ENCODE results near the gene GCSH. TPM values are rescaled to one million over a fixed set of nuclear protein-coding genes. Genes with fewer than 3 reads are reported as not detected.

The GCSH gene
- total and polyA plus RNA-seq, 12 donors, result 10.3 to 80.1 (median 24.6) TPM

DNA sequence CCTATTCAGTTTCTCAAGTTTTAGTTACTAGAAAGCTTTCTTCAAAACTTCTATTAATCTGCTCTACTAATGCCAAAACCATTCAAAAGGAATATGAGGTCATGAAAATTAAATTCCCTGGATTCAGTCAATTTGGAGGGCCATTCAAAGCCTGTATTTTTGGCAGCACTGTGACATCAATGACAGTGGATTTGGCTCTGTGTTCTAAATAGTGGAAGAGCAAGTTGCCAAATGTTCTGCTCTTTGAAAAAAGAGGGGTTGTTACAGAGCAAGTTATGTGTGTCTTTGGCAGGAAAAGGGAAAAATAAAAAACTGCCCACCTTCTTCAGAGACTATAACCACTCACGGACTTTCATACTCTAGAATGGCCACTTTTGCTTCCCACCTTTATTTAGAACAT is 16.0 kb downstream of the GCSH start:
- H3K27me3 ChIP-seq, result no peaks in the 10 kb centered on the region
- intact Hi-C loops (cut with DNase I), result no loop called here
- no peak overlapping the region for H3K27ac ChIP-seq
- no peaks in the 10 kb centered on the region for H3K9me3 ChIP-seq (replicated peaks in 1 of 3)
- WGBS, 4 donors, result 79 to 95% (median 88%) methylated on average over 1 of the region's 1 CpG
- H3K4me3 ChIP-seq, result no peak overlapping the region
- TF ChIP-seq, protein P1, sequence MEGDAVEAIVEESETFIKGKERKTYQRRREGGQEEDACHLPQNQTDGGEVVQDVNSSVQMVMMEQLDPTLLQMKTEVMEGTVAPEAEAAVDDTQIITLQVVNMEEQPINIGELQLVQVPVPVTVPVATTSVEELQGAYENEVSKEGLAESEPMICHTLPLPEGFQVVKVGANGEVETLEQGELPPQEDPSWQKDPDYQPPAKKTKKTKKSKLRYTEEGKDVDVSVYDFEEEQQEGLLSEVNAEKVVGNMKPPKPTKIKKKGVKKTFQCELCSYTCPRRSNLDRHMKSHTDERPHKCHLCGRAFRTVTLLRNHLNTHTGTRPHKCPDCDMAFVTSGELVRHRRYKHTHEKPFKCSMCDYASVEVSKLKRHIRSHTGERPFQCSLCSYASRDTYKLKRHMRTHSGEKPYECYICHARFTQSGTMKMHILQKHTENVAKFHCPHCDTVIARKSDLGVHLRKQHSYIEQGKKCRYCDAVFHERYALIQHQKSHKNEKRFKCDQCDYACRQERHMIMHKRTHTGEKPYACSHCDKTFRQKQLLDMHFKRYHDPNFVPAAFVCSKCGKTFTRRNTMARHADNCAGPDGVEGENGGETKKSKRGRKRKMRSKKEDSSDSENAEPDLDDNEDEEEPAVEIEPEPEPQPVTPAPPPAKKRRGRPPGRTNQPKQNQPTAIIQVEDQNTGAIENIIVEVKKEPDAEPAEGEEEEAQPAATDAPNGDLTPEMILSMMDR (IDR thresholded peaks at IDR 0.05), result no peak
- no peak for TF ChIP-seq POLR2A (IDR thresholded peaks at IDR 0.05)
- DNase-seq, result no peak
- H3K4me1 ChIP-seq (replicated peaks in 1 of 2), result peaks cover 0 to 13% of the 10 kb centered on the region in 2 donors
- H3K36me3 ChIP-seq (replicated peaks in 1 of 2), result no peaks in the 10 kb centered on the region

DNA sequence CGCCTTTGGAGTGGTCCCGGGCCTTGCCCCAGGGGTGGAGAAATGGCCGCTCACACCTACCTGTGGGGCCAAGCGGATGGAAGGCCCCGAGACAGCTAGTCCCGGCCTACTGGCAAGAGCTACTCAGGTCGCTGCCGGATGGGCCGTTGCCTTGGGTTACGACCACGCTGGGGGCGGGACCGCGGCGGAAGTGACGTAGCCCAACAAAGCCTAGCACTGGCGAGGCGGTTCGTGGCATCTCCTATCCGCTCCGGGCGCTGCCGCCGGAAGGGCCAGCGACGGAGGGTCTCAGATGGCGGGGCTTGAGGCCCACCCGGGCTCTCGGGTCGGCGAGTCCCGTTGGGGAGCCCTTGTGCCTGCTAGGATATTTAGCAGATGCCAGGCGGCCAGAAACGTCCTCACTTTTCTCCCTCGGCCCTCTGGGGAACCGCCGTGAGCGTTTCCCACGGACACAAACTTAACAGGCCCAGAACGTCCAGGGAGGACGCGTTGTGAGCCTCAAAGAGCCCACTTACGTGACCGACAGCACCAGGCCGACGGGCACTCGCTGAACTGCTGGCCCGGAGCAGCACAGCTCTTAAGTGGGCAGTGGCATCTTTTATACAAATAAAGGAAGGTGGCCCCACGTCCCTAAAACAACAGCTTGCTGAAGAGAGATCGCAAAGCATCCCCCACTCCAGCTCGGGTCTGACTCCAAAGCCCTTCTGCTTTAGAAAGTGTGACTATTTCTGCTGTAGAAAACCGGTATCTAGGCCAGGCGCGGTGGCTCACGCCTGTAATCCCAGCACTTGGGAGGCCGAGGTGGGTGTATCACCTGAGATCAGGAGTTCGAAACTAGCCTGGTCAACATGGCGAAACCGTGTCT is 18.9 kb downstream of the GCSH start, which contains the start of gene C16orf46:
Gene C16orf46, minus strand, starts transcription at position 163 of the 865 bp plus-strand sequence. CDS start 13,283 bp downstream, outside the sequence.
- Histone ChIP-seq H3K27ac (peak within 1 kb of the TSS; percentile 73 to 96 (median 91)), H3K9me3 (replicated peaks in 1 of 3) (no peaks in the 10 kb centered on the region), H3K4me1 (replicated peaks in 1 of 2) (peaks cover 0 to 13% of the 10 kb centered on the region in 2 donors), H3K4me3 (peak within 1 kb of the TSS; percentile 56 to 86 (median 67)), H3K36me3 (replicated peaks in 1 of 2) (no peaks in the 10 kb centered on the region), H3K27me3 (no peaks in the 10 kb centered on the region)
- 11 to 69% (median 24%) methylated on average over 9 to 59 of the region's 59 CpGs for whole genome bisulfite sequencing, 4 donors
- intact Hi-C loops (cut with DNase I), result no loop called here
- TF ChIP-seq, protein P1 (IDR thresholded peaks at IDR 0.05), result peak in 1 of 6 experiments; percentile 5
- peak; percentile 86 to 91 for TF ChIP-seq POLR2A (IDR thresholded peaks at IDR 0.05)
- peak; percentile 97 to 99 (median 98) for DNase-seq

GRCh38 chr16:81076566-81077075 is 19.6 kb downstream of the GCSH start:
- no peaks in the 10 kb centered on the region for H3K27me3 ChIP-seq
- no peaks in the 10 kb centered on the region for H3K9me3 ChIP-seq (replicated peaks in 1 of 3)
- H3K36me3 ChIP-seq (replicated peaks in 1 of 2), result no peaks in the 10 kb centered on the region
- TF ChIP-seq POLR2A (IDR thresholded peaks at IDR 0.05), result no peak
- TF ChIP-seq, protein P1 (IDR thresholded peaks at IDR 0.05), result no peak
- peaks cover 0 to 13% of the 10 kb centered on the region in 2 donors for H3K4me1 ChIP-seq (replicated peaks in 1 of 2)
- H3K27ac ChIP-seq, result peak overlapping the region; percentile 73 to 96 (median 91)
- intact Hi-C loops (cut with DNase I), result no loop called here
- peak; percentile 86 to 95 (median 91) for DNase-seq
- 1% methylated on average over 27 of the region's 27 CpGs for WGBS, 4 donors
- peak overlapping the region; percentile 56 to 86 (median 67) for H3K4me3 ChIP-seq

- Histone ChIP-seq H3K9me3 (replicated peaks in 1 of 3) (no peaks in the 10 kb centered on the region), H3K27me3 (no peaks in the 10 kb centered on the region), H3K4me3 (no peak overlapping the region), H3K27ac (no peak overlapping the region), H3K4me1 (replicated peaks in 1 of 2) (peaks cover 0 to 13% of the 10 kb centered on the region in 2 donors), H3K36me3 (replicated peaks in 1 of 2) (no peaks in the 10 kb centered on the region)
- TF ChIP-seq, protein P1 (IDR thresholded peaks at IDR 0.05), result no peak
- no peak for TF ChIP-seq POLR2A (IDR thresholded peaks at IDR 0.05)
- 66 to 76% (median 70%) methylated on average over 5 of the region's 5 CpGs for WGBS, 4 donors
- DNase-seq, result no peak
- intact Hi-C loops (cut with DNase I), result no loop called here
These were observed 22.4 kb downstream of the GCSH start for GRCh38 chr16:81073560-81074330.
